ENCODE data around the gene UBE2D2.

GRCh38 chr5:139513852-139514485 is 47.2 kb upstream of the UBE2D2 start:
- TF ChIP-seq CTCF (IDR thresholded peaks at IDR 0.05): peak in 1 of 12 donors; percentile 17
- no peak for TF ChIP-seq POLR2A (IDR thresholded peaks at IDR 0.05)

Data from heart left ventricle (tissue), 13 donors.